Keratinocyte (primary cell): ENCODE data around the gene ANKRD45. TPM values are rescaled to one million over a fixed set of nuclear protein-coding genes. Genes with fewer than 3 reads are reported as not detected.
"Not testable (repeated sequence)": the region's sequence is repeated elsewhere in the genome, so short reads cannot be mapped to it uniquely, and the experiment has no call there.

Experiments used
- DNase-seq: peaks from one replicate; pipeline ENCODE4 v3.0.0-alpha.2; 2011; ENCODE audit warnings: low read depth, missing footprints, low spot score
- FAIRE-seq: peaks from 2 replicates; lab custom pipeline; 2011; peaks lifted over from hg19 to GRCh38; lab: Jason Lieb, UNC
- H2AFZ ChIP-seq: 2 replicates; pipeline ENCODE4 v1.6.0; 2012; ENCODE audit warnings: low read length, control low read depth, inconsistent platforms; ENCODE audit not compliant: control insufficient read depth
- H3K27ac ChIP-seq: 2 replicates; pipeline ENCODE4 v1.5.1; 2011; ENCODE audit warnings: low read length; ENCODE audit not compliant: control insufficient read depth, insufficient read depth
- H3K27me3 ChIP-seq: 3 replicates; pipeline ENCODE4 v1.6.0; 2011; ENCODE audit warnings: low read length; ENCODE audit not compliant: control insufficient read depth, insufficient read depth; ENCODE audit errors: extremely low read depth
- H3K36me3 ChIP-seq, 2 experiments: 2 replicates in 1 of 2; 3 replicates in 1 of 2; pipeline ENCODE4 v1.5.1; 2011; ENCODE audit warnings: low read length in 2 of 2, mild to moderate bottlenecking in 1 of 2; ENCODE audit not compliant: control insufficient read depth in 2 of 2, insufficient read depth in 2 of 2; ENCODE audit errors: extremely low read depth in 1 of 2
- H3K4me1 ChIP-seq: 3 replicates; pipeline ENCODE4 v1.5.1; 2011; ENCODE audit warnings: low read length; ENCODE audit not compliant: control insufficient read depth, insufficient read depth; ENCODE audit errors: extremely low read depth
- H3K4me2 ChIP-seq: 3 replicates; pipeline ENCODE4 v1.6.0; 2011; ENCODE audit warnings: low read depth, low read length; ENCODE audit not compliant: control insufficient read depth, insufficient read depth; ENCODE audit errors: extremely low read depth
- H3K4me3 ChIP-seq, 3 experiments: fragments of 200-600 bp in 1 of 3; sonication (generic) in 1 of 3; 2 replicates in 2 of 3; 3 replicates in 1 of 3; pipeline ENCODE4 v1.5.1; 2011 to 2016; ENCODE audit warnings: low read length in 3 of 3, mild to moderate bottlenecking in 3 of 3, control low read depth in 2 of 3, inconsistent platforms in 1 of 3, low read depth in 1 of 3, mixed read lengths in 1 of 3, mixed run types in 1 of 3, moderate library complexity in 1 of 3; ENCODE audit not compliant: control insufficient read depth in 2 of 3, insufficient read depth in 2 of 3; ENCODE audit errors: extremely low read depth in 1 of 3
- H3K79me2 ChIP-seq: 2 replicates; pipeline ENCODE4 v1.6.0; 2012; ENCODE audit warnings: low read length; ENCODE audit not compliant: control insufficient read depth, insufficient read depth
- H3K9ac ChIP-seq: 3 replicates; pipeline ENCODE4 v1.6.0; 2011; ENCODE audit warnings: low read length; ENCODE audit not compliant: control insufficient read depth, insufficient read depth; ENCODE audit errors: extremely low read depth
- H3K9me1 ChIP-seq: 3 replicates; pipeline ENCODE4 v1.6.0; 2011; ENCODE audit warnings: low read length; ENCODE audit not compliant: control insufficient read depth, insufficient read depth; ENCODE audit errors: extremely low read depth
- H3K9me3 ChIP-seq: 2 replicates; pipeline ENCODE4 v1.5.1; 2012; ENCODE audit warnings: low read depth, low read length; ENCODE audit not compliant: control insufficient read depth
- H4K20me1 ChIP-seq: 3 replicates; pipeline ENCODE4 v1.6.0; 2011; ENCODE audit warnings: low read length; ENCODE audit not compliant: control insufficient read depth, insufficient read depth; ENCODE audit errors: extremely low read depth
- EZH2 ChIP-seq: IDR thresholded peaks from one replicate; pipeline ENCODE4 v1.6.1; 2012; ENCODE audit warnings: inconsistent platforms, mild to moderate bottlenecking, low read length, moderate library complexity
- dilution Hi-C: fragments of 300-500 bp; cut with MboI; formaldehyde crosslinking; loops from one replicate; pipeline ENCODE4 v1.7.0; 2020; ENCODE audit warnings: low sequenced_read_pairs; ENCODE audit not compliant: extremely low pct_ligation_motif_present
- polyA plus RNA-seq, 5 experiments: library from polyadenylated mRNA; depleted of rRNA in 3 of 5; stranded (reverse) in 3 of 5; stranded (forward) in 1 of 5; unstranded in 1 of 5; fragments of >200 nt; gene quantifications; 1 replicate in 1 of 5; 2 replicates in 3 of 5; 3 replicates in 1 of 5; pipeline versions ENCODE4 v1.2.1 to v1.2.3, GENCODE V29; 2011 to 2012; ENCODE audit warnings: missing spikeins in 2 of 5, low read depth in 1 of 5, low replicate concordance in 1 of 5
- TF ChIP-seq, protein P1 (sequence below), 3 experiments: IDR thresholded peaks in 1 of 3; conservative IDR thresholded peaks in 1 of 3; optimal IDR thresholded peaks in 1 of 3; 2 replicates in 2 of 3; 3 replicates in 1 of 3; pipeline versions ENCODE3 to v1.5.1; 2011; ENCODE audit warnings: low read length in 3 of 3, mild to moderate bottlenecking in 3 of 3, moderate library complexity in 2 of 3, control low read depth in 1 of 3, inconsistent platforms in 1 of 3; ENCODE audit not compliant: insufficient read depth in 2 of 3; ENCODE audit errors: extremely low read depth in 1 of 3

The ANKRD45 gene
- polyA plus RNA-seq, 1 donor (not counting 4 experiments of a cell fraction or from before 2014, with no cell fraction given) = 0.18 TPM

DNA sequence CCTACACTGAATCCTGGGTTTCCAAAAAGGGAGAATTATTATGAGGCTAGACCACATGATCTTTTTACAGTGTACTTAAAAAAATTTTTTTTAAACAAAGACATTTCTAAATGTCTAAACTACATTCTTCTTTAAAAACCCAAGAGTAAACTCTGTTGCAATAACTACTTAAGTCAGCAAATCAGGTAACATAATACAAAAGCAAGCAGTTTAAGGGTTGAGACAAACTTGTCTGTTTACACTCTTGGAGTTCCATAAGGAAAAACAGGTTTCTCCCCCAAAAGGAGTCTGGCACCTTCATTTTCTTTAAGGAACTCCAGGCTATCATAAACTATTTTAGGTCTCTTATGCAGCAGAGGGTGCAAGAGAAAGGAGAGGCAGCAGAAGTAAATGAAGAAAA lies 12.5 kb upstream of the ANKRD45 start:
- Histone ChIP-seq H3K4me2 (no peak overlapping the region), H3K9me3 (no peaks in the 10 kb centered on the region), H3K9ac (no peak overlapping the region), H3K4me1 (no peaks in the 10 kb centered on the region), H3K27ac (no peak overlapping the region), H3K4me3 (no peak overlapping the region), H3K9me1 (no peaks in the 10 kb centered on the region), H4K20me1 (no peaks in the 10 kb centered on the region), H3K27me3 (no peaks in the 10 kb centered on the region), H2AFZ (no peak overlapping the region), H3K36me3 (no peaks in the 10 kb centered on the region), H3K79me2 (no peaks in the 10 kb centered on the region)
- FAIRE-seq (no peak), DNase-seq (no peak)
- TF ChIP-seq EZH2 = no peak
- TF ChIP-seq, protein P1, sequence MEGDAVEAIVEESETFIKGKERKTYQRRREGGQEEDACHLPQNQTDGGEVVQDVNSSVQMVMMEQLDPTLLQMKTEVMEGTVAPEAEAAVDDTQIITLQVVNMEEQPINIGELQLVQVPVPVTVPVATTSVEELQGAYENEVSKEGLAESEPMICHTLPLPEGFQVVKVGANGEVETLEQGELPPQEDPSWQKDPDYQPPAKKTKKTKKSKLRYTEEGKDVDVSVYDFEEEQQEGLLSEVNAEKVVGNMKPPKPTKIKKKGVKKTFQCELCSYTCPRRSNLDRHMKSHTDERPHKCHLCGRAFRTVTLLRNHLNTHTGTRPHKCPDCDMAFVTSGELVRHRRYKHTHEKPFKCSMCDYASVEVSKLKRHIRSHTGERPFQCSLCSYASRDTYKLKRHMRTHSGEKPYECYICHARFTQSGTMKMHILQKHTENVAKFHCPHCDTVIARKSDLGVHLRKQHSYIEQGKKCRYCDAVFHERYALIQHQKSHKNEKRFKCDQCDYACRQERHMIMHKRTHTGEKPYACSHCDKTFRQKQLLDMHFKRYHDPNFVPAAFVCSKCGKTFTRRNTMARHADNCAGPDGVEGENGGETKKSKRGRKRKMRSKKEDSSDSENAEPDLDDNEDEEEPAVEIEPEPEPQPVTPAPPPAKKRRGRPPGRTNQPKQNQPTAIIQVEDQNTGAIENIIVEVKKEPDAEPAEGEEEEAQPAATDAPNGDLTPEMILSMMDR (optimal IDR thresholded peaks at IDR 0.05 in 1 of 3, IDR thresholded peaks at IDR 0.05 in 1 of 3, conservative IDR thresholded peaks at IDR 0.05 in 1 of 3; ENCODE audit: extremely low read depth in 1 of 3, insufficient read depth in 2 of 3, low read length in 3 of 3) = no peak
- dilution Hi-C loops = no loop called here

DNA sequence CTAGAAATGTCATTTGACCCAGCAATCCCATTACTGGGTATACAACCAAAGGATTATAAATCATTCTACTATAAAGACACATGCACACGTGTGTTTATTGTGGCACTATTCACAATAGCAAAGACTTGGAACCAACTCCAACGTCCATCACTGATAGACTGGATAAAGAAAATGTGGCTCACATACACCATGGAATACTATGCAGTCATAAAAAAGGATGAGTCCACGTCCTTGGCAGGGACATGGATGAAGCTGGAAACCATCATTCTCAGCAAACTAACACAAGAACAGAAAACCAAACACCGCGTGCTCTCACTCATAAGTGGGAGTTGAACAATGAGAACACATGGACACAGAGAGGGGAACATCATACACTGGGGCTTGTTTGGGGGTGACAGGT lies 10.5 kb upstream of the ANKRD45 start:
- H3K9me1 ChIP-seq, H4K20me1 ChIP-seq, H2AFZ ChIP-seq, FAIRE-seq, H3K9ac ChIP-seq, H3K27ac ChIP-seq, dilution Hi-C loops, DNase-seq, H3K4me3 ChIP-seq, H3K4me1 ChIP-seq, H3K79me2 ChIP-seq, H3K27me3 ChIP-seq, H3K4me2 ChIP-seq, H3K9me3 ChIP-seq, H3K36me3 ChIP-seq: not testable (repeated sequence)

GRCh38 chr1:173674496-173674895 lies 4.8 kb upstream of the ANKRD45 start:
- H3K9me1 ChIP-seq, dilution Hi-C loops, H3K36me3 ChIP-seq, H3K79me2 ChIP-seq, H3K9ac ChIP-seq, FAIRE-seq, H3K4me2 ChIP-seq, H3K9me3 ChIP-seq, DNase-seq, H3K4me3 ChIP-seq, H4K20me1 ChIP-seq, H2AFZ ChIP-seq, H3K27ac ChIP-seq, H3K27me3 ChIP-seq, H3K4me1 ChIP-seq: not testable (repeated sequence)
